ENCODE results near the gene NAPB.
A peak's percentile ranks its signal among the peaks of the same experiment; 100 is the strongest.

Gene NAPB

GRCh38 chr20:23363257-23363649, 58.0 kb downstream of the NAPB start:
- peak overlapping the region; percentile 92 for H3K4me3 ChIP-seq (replicated peaks; ENCODE audit: low read depth, low read length)
- no peak for DNase-seq (ENCODE audit: extremely low read depth, insufficient read length)
- no peak for TF ChIP-seq CTCF (IDR thresholded peaks at IDR 0.05; ENCODE audit: insufficient read depth, low read length, poor library complexity, severe bottlenecking)
- H3K36me3 ChIP-seq (ENCODE audit: control insufficient read depth, insufficient read depth, low read length), result peaks cover 4% of the 10 kb centered on the region
- no peaks in the 10 kb centered on the region for H3K27me3 ChIP-seq (replicated peaks; ENCODE audit: control insufficient read depth, insufficient read depth, low read length)

GRCh38 chr20:23362392-23363256, 58.7 kb downstream of the NAPB start:
- Histone ChIP-seq H3K36me3 (ENCODE audit: control insufficient read depth, insufficient read depth, low read length) (peaks cover 4% of the 10 kb centered on the region), H3K4me3 (replicated peaks; ENCODE audit: low read depth, low read length) (peak overlapping the region; percentile 92), H3K27me3 (replicated peaks; ENCODE audit: control insufficient read depth, insufficient read depth, low read length) (no peaks in the 10 kb centered on the region)
- no peak for TF ChIP-seq CTCF (IDR thresholded peaks at IDR 0.05; ENCODE audit: insufficient read depth, low read length, poor library complexity, severe bottlenecking)
- no peak for DNase-seq (ENCODE audit: extremely low read depth, insufficient read length)

- peak; percentile 13 for TF ChIP-seq CTCF (IDR thresholded peaks at IDR 0.05; ENCODE audit: insufficient read depth, low read length, poor library complexity, severe bottlenecking)
Measured at GRCh38 chr20:23361476-23362391, 59.6 kb downstream of the NAPB start, which contains the start of gene GZF1. Gene GZF1 (plus strand): TSS chr20:23362182. CDS start chr20:23364384, 2,202 bp downstream.

GRCh38 chr20:23361119-23361475, 60.2 kb downstream of the NAPB start:
- no peak for DNase-seq (ENCODE audit: extremely low read depth, insufficient read length)
- H3K27me3 ChIP-seq (replicated peaks; ENCODE audit: control insufficient read depth, insufficient read depth, low read length), result no peaks in the 10 kb centered on the region
- peaks cover 3% of the 10 kb centered on the region for H3K36me3 ChIP-seq (ENCODE audit: control insufficient read depth, insufficient read depth, low read length)
- H3K4me3 ChIP-seq (replicated peaks; ENCODE audit: low read depth, low read length), result peak overlapping the region; percentile 70
- no peak for TF ChIP-seq CTCF (IDR thresholded peaks at IDR 0.05; ENCODE audit: insufficient read depth, low read length, poor library complexity, severe bottlenecking)

More at GRCh38 chr20:23361476-23362391, 59.6 kb downstream of the NAPB start, which contains the start of gene GZF1:
- DNase-seq (ENCODE audit: extremely low read depth, insufficient read length), result peak; percentile 100
- Histone ChIP-seq H3K27me3 (replicated peaks; ENCODE audit: control insufficient read depth, insufficient read depth, low read length) (no peaks in the 10 kb centered on the region), H3K4me3 (replicated peaks; ENCODE audit: low read depth, low read length) (peak within 1 kb of the TSS; percentile 92), H3K36me3 (ENCODE audit: control insufficient read depth, insufficient read depth, low read length) (peaks cover 2% of the 10 kb centered on the region)

- no peak for TF ChIP-seq CTCF (IDR thresholded peaks at IDR 0.05; ENCODE audit: insufficient read depth, low read length, poor library complexity, severe bottlenecking)
- H3K4me3 ChIP-seq (replicated peaks; ENCODE audit: low read depth, low read length), result no peak overlapping the region
- DNase-seq (ENCODE audit: extremely low read depth, insufficient read length), result no peak
- peaks cover 3% of the 10 kb centered on the region; the same call in 1 of the 2 replicates for H3K36me3 ChIP-seq (ENCODE audit: control insufficient read depth, insufficient read depth, low read length)
- H3K27me3 ChIP-seq (replicated peaks; ENCODE audit: control insufficient read depth, insufficient read depth, low read length), result no peaks in the 10 kb centered on the region
Measured at GRCh38 chr20:23360531-23360930, 60.8 kb downstream of the NAPB start.
